MCF 10A (cell line): ENCODE data around the gene CEACAM7. TPM values are rescaled to one million over a fixed set of nuclear protein-coding genes. Genes with fewer than 3 reads are reported as not detected.

Experiments used
- BruUV-seq: library from RNA; stranded (reverse); fragments of 400-500 nt; replicated peaks from 2 replicates; lab custom pipeline; 2021; lab: Mats Ljungman, UMichigan
- CTCF ChIA-PET: fragments of 300-600 bp; sonication (Branson Sonifier 250); formaldehyde crosslinking; extraction: SDS; loops from one replicate; lab custom pipeline; 2021; ENCODE audit warnings: antibody characterized with exemption, inconsistent platforms; lab: Yijun Ruan, JAX
- POLR2A ChIA-PET: fragments of 300-600, 350-650 bp; sonication (Branson Sonifier 250); formaldehyde crosslinking; extraction: SDS; loops from one replicate; lab custom pipeline; 2020; ENCODE audit warnings: antibody characterized with exemption, inconsistent platforms; lab: Yijun Ruan, JAX
- DNase-seq: peaks from one replicate; pipeline ENCODE4 v3.0.0-alpha.2; 2018; ENCODE audit not compliant: unreplicated experiment
- H3K27ac Mint-ChIP-seq: one replicate; pipeline ENCODE4 v1.8.0; 2022; ENCODE audit warnings: mild to moderate bottlenecking, low read depth, mixed read lengths; ENCODE audit not compliant: unreplicated experiment
- H3K27me3 Mint-ChIP-seq: one replicate; pipeline ENCODE4 v1.8.0; 2022; ENCODE audit warnings: mixed read lengths; ENCODE audit not compliant: insufficient read depth, unreplicated experiment
- H3K36me3 Mint-ChIP-seq: one replicate; pipeline ENCODE4 v1.8.0; 2022; ENCODE audit warnings: mild to moderate bottlenecking, moderate library complexity, mixed read lengths; ENCODE audit not compliant: insufficient read depth, unreplicated experiment
- H3K4me1 Mint-ChIP-seq: one replicate; pipeline ENCODE4 v1.8.0; 2022; ENCODE audit warnings: mixed read lengths; ENCODE audit not compliant: insufficient read depth, unreplicated experiment
- H3K4me3 Mint-ChIP-seq: one replicate; pipeline ENCODE4 v1.8.0; 2022; ENCODE audit warnings: mild to moderate bottlenecking, moderate library complexity, mixed read lengths; ENCODE audit not compliant: unreplicated experiment
- H3K9me3 Mint-ChIP-seq: one replicate; pipeline ENCODE4 v1.8.0; 2022; ENCODE audit warnings: mixed read lengths; ENCODE audit not compliant: unreplicated experiment
- CTCF ChIP-seq: fragments of 200-600 bp; IDR thresholded peaks from one replicate; pipeline ENCODE4 v1.8.0; 2022; ENCODE audit warnings: antibody characterized with exemption, mild to moderate bottlenecking; ENCODE audit not compliant: unreplicated experiment
- intact Hi-C: fragments of 100-400 bp; cut with micrococcal nuclease; formaldehyde crosslinking; loops from 2 replicates; pipeline ENCODE4 v1.14.1; 2022
- total RNA-seq: library from RNA; stranded (reverse); gene quantifications from 2 replicates; pipeline ENCODE4 v1.2.3, GENCODE V29; 2022

Gene CEACAM7
- total RNA-seq, 1 experiment from 2014 or later = not detected

- Mint-ChIP-seq H3K27ac (no peak overlapping the region), H3K4me3 (no peak overlapping the region), H3K27me3 (peaks cover 38% of the 10 kb centered on the region), H3K36me3 (no peaks in the 10 kb centered on the region), H3K4me1 (no peaks in the 10 kb centered on the region), H3K9me3 (no peaks in the 10 kb centered on the region)
- intact Hi-C loops = no loop called here
- TF ChIP-seq CTCF = no peak
- BruUV-seq = no TSS peak
- no peak for DNase-seq
- ChIA-PET POLR2A (no interaction called here), CTCF (no interaction called here)
Measured at GRCh38 chr19:41697198-41697855, 9.3 kb upstream of the CEACAM7 start.

GRCh38 chr19:41696402-41697197, 8.5 kb upstream of the CEACAM7 start:
- no peaks in the 10 kb centered on the region for H3K9me3 Mint-ChIP-seq
- DNase-seq = peak; percentile 32
- peaks cover 44% of the 10 kb centered on the region for H3K27me3 Mint-ChIP-seq

GRCh38 chr19:41695745-41696144, 7.7 kb upstream of the CEACAM7 start:
- TF ChIP-seq CTCF = no peak
- BruUV-seq = no TSS peak
- no peaks in the 10 kb centered on the region for H3K9me3 Mint-ChIP-seq
- intact Hi-C loops = no loop called here
- H3K4me3 Mint-ChIP-seq = no peak overlapping the region
- no peak overlapping the region for H3K27ac Mint-ChIP-seq
- DNase-seq = no peak
- no peaks in the 10 kb centered on the region for H3K36me3 Mint-ChIP-seq
- peaks cover 53% of the 10 kb centered on the region for H3K27me3 Mint-ChIP-seq
- ChIA-PET POLR2A (no interaction called here), CTCF (no interaction called here)
- H3K4me1 Mint-ChIP-seq = no peaks in the 10 kb centered on the region

More at GRCh38 chr19:41696402-41697197, 8.5 kb upstream of the CEACAM7 start:
- H3K4me3 Mint-ChIP-seq = no peak overlapping the region
- H3K36me3 Mint-ChIP-seq = no peaks in the 10 kb centered on the region
- TF ChIP-seq CTCF = no peak
- H3K27ac Mint-ChIP-seq = no peak overlapping the region
- BruUV-seq = no TSS peak
- ChIA-PET POLR2A (no interaction called here), CTCF (no interaction called here)
- H3K4me1 Mint-ChIP-seq = no peaks in the 10 kb centered on the region
- intact Hi-C loops = no loop called here

- no peak for DNase-seq
- no TSS peak for BruUV-seq
- Mint-ChIP-seq H3K27me3 (peaks cover 55% of the 10 kb centered on the region), H3K36me3 (no peaks in the 10 kb centered on the region), H3K9me3 (no peaks in the 10 kb centered on the region), H3K27ac (no peak overlapping the region), H3K4me3 (no peak overlapping the region), H3K4me1 (no peaks in the 10 kb centered on the region)
- no peak for TF ChIP-seq CTCF
- intact Hi-C loops = loop anchor here (5.0 kb wide), 1 partner anchor 53 kb away; no protein-coding TSS in a partner anchor
- POLR2A ChIA-PET = no interaction called here
- CTCF ChIA-PET = no interaction called here
Measured at GRCh38 chr19:41694831-41695635, 7.0 kb upstream of the CEACAM7 start.
